GM06990 (cell line): ENCODE results near the gene FCRLA.
A peak's percentile ranks its signal among the peaks of the same experiment; 100 is the strongest.
"Not testable (repeated sequence)": the region's sequence is repeated elsewhere in the genome, so short reads cannot be mapped to it uniquely, and the experiment has no call there.

ENCODE experiments used
- DNase-seq: peaks from one replicate; pipeline ENCODE4 v3.0.0-alpha.2; 2011; ENCODE audit not compliant: insufficient read length; ENCODE audit errors: extremely low read depth
- H3K27me3 ChIP-seq: replicated peaks from 2 replicates; pipeline ENCODE4 v1.6.0; 2011; ENCODE audit warnings: low read length; ENCODE audit not compliant: control insufficient read depth, insufficient read depth
- H3K36me3 ChIP-seq: 2 replicates; pipeline ENCODE4 v1.5.1; 2011; ENCODE audit warnings: low read length; ENCODE audit not compliant: control insufficient read depth, insufficient read depth
- H3K4me3 ChIP-seq: replicated peaks from 2 replicates; pipeline ENCODE4 v1.5.1; 2011; ENCODE audit warnings: low read depth, mild to moderate bottlenecking, control low read depth, low read length
- TF ChIP-seq, protein P1 (sequence below): IDR thresholded peaks from 2 replicates; pipeline ENCODE4 v1.5.1; 2011; ENCODE audit warnings: low read length, control low read depth, mild to moderate bottlenecking, inconsistent platforms; ENCODE audit not compliant: insufficient read depth, poor library complexity, severe bottlenecking

Gene FCRLA

DNA sequence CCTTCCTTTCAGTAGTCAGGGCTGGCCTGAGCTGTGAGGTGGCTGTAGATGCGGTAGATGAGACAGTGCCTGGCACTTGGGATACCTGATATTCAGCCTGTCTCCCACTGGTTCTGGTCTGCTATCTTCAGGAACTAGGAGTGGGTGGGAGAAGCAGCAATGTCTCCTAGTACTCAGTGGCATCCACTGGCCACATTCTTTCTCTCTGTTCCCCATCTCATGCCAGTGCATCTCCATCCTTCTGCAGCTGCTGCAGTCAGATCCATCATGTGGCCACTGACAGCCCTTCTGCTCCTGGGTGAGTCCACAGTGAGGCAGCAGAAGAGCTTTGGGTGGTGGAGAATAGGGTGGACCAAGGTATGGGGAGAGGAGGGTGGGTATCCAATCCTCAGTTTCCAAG, 15.4 kb downstream of the FCRLA start:
- Histone ChIP-seq H3K36me3 (no peaks in the 10 kb centered on the region), H3K4me3 (no peak overlapping the region), H3K27me3 (no peaks in the 10 kb centered on the region)
- TF ChIP-seq, protein P1, sequence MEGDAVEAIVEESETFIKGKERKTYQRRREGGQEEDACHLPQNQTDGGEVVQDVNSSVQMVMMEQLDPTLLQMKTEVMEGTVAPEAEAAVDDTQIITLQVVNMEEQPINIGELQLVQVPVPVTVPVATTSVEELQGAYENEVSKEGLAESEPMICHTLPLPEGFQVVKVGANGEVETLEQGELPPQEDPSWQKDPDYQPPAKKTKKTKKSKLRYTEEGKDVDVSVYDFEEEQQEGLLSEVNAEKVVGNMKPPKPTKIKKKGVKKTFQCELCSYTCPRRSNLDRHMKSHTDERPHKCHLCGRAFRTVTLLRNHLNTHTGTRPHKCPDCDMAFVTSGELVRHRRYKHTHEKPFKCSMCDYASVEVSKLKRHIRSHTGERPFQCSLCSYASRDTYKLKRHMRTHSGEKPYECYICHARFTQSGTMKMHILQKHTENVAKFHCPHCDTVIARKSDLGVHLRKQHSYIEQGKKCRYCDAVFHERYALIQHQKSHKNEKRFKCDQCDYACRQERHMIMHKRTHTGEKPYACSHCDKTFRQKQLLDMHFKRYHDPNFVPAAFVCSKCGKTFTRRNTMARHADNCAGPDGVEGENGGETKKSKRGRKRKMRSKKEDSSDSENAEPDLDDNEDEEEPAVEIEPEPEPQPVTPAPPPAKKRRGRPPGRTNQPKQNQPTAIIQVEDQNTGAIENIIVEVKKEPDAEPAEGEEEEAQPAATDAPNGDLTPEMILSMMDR = no peak
- DNase-seq = no peak

DNA sequence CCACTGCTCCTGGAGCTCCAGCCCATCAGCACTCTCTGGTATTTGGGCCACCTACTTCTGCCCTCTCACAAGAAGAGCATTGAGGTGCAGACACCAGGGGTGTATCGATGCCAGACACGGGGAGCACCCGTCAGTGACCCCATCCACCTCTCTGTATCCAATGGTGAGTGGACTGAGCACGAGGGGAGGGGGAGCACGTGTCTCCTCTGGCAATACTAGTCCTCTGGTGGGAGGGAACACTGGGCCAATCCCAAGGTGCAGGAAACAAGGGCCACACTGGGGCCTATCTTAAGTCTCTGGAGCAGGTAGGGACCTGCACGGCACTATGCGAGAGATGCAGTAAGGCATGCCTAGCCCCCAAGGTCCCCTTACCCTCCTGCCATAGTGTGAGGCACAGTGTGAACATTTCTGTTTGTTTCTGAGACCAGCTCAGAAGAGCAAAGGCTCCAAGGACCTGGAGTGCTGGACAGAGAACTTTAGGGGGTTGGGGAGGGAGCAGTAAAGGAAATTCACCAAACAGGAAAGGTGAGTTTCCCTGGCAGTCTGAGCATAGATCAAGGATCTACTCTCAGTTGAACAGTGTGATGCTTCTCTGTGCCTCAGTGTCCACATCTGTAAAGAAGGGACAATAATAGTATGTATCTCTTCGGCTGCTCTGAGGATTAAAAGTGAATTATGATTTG, 16.6 kb downstream of the FCRLA start:
- DNase-seq = no peak
- TF ChIP-seq, protein P1 = no peak
- no peaks in the 10 kb centered on the region for H3K36me3 ChIP-seq
- H3K4me3 ChIP-seq = no peak overlapping the region
- no peaks in the 10 kb centered on the region for H3K27me3 ChIP-seq

DNA sequence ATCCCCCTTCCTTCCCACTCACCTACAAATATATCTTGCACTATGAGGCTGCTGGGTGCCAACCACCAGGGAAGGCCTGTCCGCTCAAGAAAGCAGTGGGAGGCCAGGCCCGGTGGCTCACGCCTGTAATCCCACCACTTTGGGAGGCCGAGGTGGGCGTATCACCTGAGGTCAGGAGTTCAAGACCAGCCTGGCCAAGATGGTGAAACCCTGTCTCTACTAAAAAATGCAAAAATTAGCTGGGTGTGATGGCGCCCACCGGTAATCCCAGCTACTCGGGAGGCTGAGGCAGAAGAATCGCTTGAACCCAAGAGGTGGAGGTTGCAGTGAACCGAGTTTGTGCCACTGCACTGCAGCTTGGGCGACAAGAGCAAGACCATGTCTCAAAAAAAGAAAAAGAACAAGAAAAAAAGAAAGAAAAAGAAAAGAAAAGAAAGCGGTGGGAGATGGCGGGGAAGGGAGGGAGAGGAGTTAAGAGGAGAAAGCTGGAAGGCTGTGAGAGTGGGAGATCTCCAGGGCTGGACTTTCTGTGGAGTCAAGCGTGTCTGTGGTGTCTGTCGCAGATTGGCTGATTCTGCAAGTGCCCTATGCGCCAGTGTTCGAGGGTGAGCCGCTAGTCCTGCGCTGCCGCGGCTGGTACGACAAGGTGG, 18.4 kb downstream of the FCRLA start:
- H3K36me3 ChIP-seq, DNase-seq, H3K27me3 ChIP-seq: not testable (repeated sequence)
- H3K4me3 ChIP-seq = peak overlapping the region; percentile 87

DNA sequence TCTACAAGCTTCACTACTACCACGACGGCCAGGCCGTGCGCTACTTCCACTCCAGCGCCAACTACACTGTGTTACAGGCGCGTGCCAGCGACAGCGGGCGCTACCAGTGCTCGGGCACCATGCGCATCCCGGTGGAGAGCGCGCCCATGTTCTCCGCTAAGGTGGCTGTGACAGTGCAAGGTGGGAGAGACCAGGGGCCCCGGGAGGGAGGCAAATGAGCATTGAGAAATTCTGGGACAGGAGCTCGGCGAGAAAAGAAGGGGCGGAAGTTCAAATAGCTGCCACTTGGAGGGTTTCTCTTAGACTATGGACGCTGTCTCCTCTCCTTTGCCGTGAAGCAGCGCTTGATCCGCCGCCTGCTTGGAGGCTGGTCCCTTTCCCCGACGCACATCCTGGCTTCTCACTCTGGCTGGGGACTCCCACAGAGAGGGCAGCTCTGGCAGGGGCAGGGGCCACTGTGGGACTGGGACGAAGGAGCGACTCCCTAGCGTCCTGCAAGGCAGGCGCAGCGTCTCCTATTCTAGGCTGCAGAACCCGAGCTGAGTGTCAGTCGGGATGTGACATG, 19.0 kb downstream of the FCRLA start:
- Histone ChIP-seq H3K36me3 (no peaks in the 10 kb centered on the region), H3K27me3 (no peaks in the 10 kb centered on the region), H3K4me3 (peak overlapping the region; percentile 87)
- peak; percentile 75 for DNase-seq
- TF ChIP-seq, protein P1 = peak; percentile 1

DNA sequence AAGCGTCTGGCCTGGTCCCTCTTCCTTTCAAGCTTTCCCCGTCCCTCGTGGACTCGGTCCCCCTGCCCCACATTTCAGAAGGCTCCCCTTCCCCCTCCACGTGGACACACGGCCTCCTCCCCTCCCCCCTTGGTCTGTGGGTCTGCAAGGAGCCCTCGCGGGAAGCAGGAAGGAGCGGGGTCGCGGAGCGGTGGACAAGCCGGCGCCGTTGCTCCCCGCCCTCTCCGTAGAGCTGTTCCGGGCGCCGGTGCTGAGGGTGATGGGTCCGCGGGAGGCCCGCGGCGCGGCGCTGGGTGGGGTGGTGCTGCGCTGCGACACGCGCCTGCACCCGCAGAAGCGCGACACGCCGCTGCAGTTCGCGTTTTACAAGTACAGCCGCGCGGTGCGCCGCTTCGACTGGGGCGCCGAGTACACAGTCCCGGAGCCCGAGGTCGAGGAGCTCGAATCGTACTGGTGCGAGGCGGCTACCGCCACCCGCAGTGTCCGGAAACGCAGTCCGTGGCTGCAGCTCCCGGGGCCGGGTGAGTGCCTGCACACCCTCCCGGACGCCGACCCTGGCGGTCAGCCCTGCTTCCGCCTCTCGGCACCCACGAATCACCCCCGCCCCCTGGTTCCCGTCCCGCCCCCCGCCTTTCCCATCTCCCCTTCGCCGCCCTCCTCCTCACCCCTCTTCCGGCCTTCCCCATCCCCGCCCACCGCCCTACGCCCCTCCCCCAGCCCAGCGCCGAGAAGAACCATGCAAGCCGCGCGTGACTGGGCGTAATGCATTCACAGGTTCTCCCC, 19.6 kb downstream of the FCRLA start:
- Histone ChIP-seq H3K27me3 (no peaks in the 10 kb centered on the region), H3K36me3 (no peaks in the 10 kb centered on the region), H3K4me3 (peak overlapping the region; percentile 87)
- TF ChIP-seq, protein P1 = no peak
- peak; percentile 90 for DNase-seq
